Breast epithelium (tissue), 4 donors: ENCODE data around the gene PLEKHG4B. TPM values are rescaled to one million over a fixed set of nuclear protein-coding genes. Genes with fewer than 3 reads are reported as not detected.
"Not testable (repeated sequence)": the region's sequence is repeated elsewhere in the genome, so short reads cannot be mapped to it uniquely, and the experiment has no call there.

Experiments
- DNase-seq, 2 donors: peaks; one replicate each; pipeline ENCODE4 v3.0.0-alpha.2; 2019; ENCODE audit warnings: low spot score in 2 of 2
- H3K27ac ChIP-seq, 2 donors: fragments of 200-600 bp; sonication (generic) in 1 of 2; one replicate each; pipeline ENCODE4 v1.5.1; 2016 to 2019; ENCODE audit warnings: mild to moderate bottlenecking in 1 of 2
- H3K27me3 ChIP-seq, 2 donors: fragments of 200-600 bp; sonication (generic) in 1 of 2; one replicate each; pipeline versions ENCODE4 v1.5.1 to v1.6.0; 2017 to 2019; ENCODE audit warnings: control low read depth in 1 of 2, mild to moderate bottlenecking in 1 of 2
- H3K36me3 ChIP-seq: fragments of 200-600 bp; one replicate; pipeline ENCODE4 v1.5.1; 2019
- H3K4me1 ChIP-seq, 2 donors: fragments of 200-600 bp; sonication (generic); one replicate each; pipeline ENCODE4 v1.5.1; 2016 to 2019; ENCODE audit warnings: control low read depth in 1 of 2
- H3K4me3 ChIP-seq, 3 donors: fragments of 200-600 bp; sonication (generic); 1 replicate in 2 of 3; 2 replicates in 1 of 3; pipeline ENCODE4 v1.5.1; 2016 to 2019; ENCODE audit warnings: mild to moderate bottlenecking in 3 of 3, moderate library complexity in 2 of 3
- H3K9me3 ChIP-seq, 2 donors: fragments of 200-600 bp; sonication (generic) in 1 of 2; one replicate each; pipeline ENCODE4 v1.5.1; 2016 to 2019; ENCODE audit warnings: control low read depth in 1 of 2
- CTCF ChIP-seq, 3 donors: fragments of 450-650 bp; IDR thresholded peaks; one replicate each; pipeline ENCODE4 v1.5.1; 2016 to 2017; ENCODE audit warnings: antibody characterized with exemption in 3 of 3, mild to moderate bottlenecking in 3 of 3, moderate library complexity in 3 of 3
- POLR2A ChIP-seq: fragments of 450-650 bp; IDR thresholded peaks from one replicate; pipeline ENCODE4 v1.6.1; 2016; ENCODE audit warnings: antibody characterized with exemption, mild to moderate bottlenecking, moderate library complexity
- POLR2AphosphoS5 ChIP-seq, 3 donors: sonication (generic); formaldehyde crosslinking; IDR thresholded peaks; one replicate each; pipeline ENCODE4 v1.6.1; 2017; ENCODE audit warnings: antibody characterized with exemption in 3 of 3
- intact Hi-C: fragments of 100-400 bp; cut with DNase I; formaldehyde crosslinking; loops from one replicate; pipeline ENCODE4 v1.15.1; 2023; ENCODE audit warnings: low total_unique reads
- total RNA-seq, 3 donors: library from RNA; depleted of rRNA; stranded (reverse); fragments of >200 nt; gene quantifications; one replicate each; pipeline ENCODE4 v1.1.0, GENCODE V29; 2016

The PLEKHG4B gene
- total RNA-seq, 3 donors from 2014 or later, result 4.3 to 5.4 TPM; not detected in 1

- H3K4me1 ChIP-seq, H3K36me3 ChIP-seq, intact Hi-C loops, H3K9me3 ChIP-seq, H3K27me3 ChIP-seq: not testable (repeated sequence)
- Histone ChIP-seq H3K4me3 (peak within 1 kb of the TSS; percentile 80 to 99 (median 97)), H3K27ac (peak within 1 kb of the TSS; percentile 86)
- peak; percentile 91 to 94 for DNase-seq
- peak; percentile 41 to 82 (median 48) for TF ChIP-seq POLR2AphosphoS5 (IDR thresholded peaks at IDR 0.05)
These were observed 125.8 kb downstream of the PLEKHG4B start, which contains the start of the genes CCDC127 and SDHA for GRCh38 chr5:217494-218456. CCDC127 (minus strand) TSS chr5:218153; CDS start chr5:216849, 1,304 bp downstream. SDHA (plus strand) TSS chr5:218320; CDS start chr5:218356, 36 bp downstream.

GRCh38 chr5:218457-219291 is 126.7 kb downstream of the PLEKHG4B start:
- intact Hi-C loops, result no loop called here
- Histone ChIP-seq H3K27ac (peak overlapping the region; percentile 86), H3K36me3 (no peaks in the 10 kb centered on the region), H3K4me1 (no peaks in the 10 kb centered on the region), H3K9me3 (no peaks in the 10 kb centered on the region), H3K4me3 (peak overlapping the region; percentile 80 to 99 (median 97)), H3K27me3 (no peaks in the 10 kb centered on the region)
- TF ChIP-seq POLR2A (no peak), POLR2AphosphoS5 (IDR thresholded peaks at IDR 0.05) (no peak), CTCF (IDR thresholded peaks at IDR 0.05) (no peak)
- DNase-seq, result no peak

- no peak for TF ChIP-seq POLR2AphosphoS5 (IDR thresholded peaks at IDR 0.05)
- no peak for TF ChIP-seq CTCF (IDR thresholded peaks at IDR 0.05)
- no peak for TF ChIP-seq POLR2A
- H3K9me3 ChIP-seq, result no peaks in the 10 kb centered on the region
- intact Hi-C loops, result no loop called here
- H3K4me1 ChIP-seq, result no peaks in the 10 kb centered on the region
- no peaks in the 10 kb centered on the region for H3K36me3 ChIP-seq
- no peak for DNase-seq
- no peaks in the 10 kb centered on the region for H3K27me3 ChIP-seq
- peak overlapping the region; percentile 8 to 86 for H3K27ac ChIP-seq
- H3K4me3 ChIP-seq, result peak overlapping the region; percentile 80 to 99 (median 97)
These were observed 127.5 kb downstream of the PLEKHG4B start for GRCh38 chr5:219460-219863.

DNA sequence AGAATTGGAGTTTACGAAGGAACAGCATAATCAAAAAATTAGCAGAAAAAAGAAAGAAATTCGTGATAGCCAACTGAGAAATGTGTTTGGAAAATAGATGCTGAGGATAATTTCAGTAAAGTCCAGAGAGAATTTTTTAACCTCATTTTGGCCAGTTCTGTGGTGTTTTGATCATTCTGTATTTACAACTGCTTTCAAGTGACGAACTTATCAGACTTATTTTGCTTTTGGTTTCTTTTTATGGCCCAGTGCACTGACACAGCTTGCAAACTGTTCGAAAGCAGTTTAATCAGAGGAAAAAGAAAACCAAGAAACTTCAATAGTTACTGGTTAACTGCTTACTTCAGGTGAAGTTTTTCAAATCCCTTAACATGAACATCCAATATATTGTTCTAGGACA is 128.0 kb downstream of the PLEKHG4B start:
- intact Hi-C loops, result no loop called here
- Histone ChIP-seq H3K4me3 (peak overlapping the region; percentile 80 to 99 (median 97)), H3K27ac (peak overlapping the region; percentile 8 to 33), H3K9me3 (no peaks in the 10 kb centered on the region), H3K36me3 (no peaks in the 10 kb centered on the region), H3K27me3 (no peaks in the 10 kb centered on the region), H3K4me1 (no peaks in the 10 kb centered on the region)
- TF ChIP-seq CTCF (IDR thresholded peaks at IDR 0.05), result no peak
- TF ChIP-seq POLR2A, result no peak
- no peak for TF ChIP-seq POLR2AphosphoS5 (IDR thresholded peaks at IDR 0.05)
- DNase-seq, result no peak

- intact Hi-C loops, H3K4me3 ChIP-seq, H3K36me3 ChIP-seq, H3K27ac ChIP-seq, DNase-seq, H3K4me1 ChIP-seq, H3K27me3 ChIP-seq, H3K9me3 ChIP-seq: not testable (repeated sequence)
These were observed 131.2 kb downstream of the PLEKHG4B start for GRCh38 chr5:222951-223715.
